Endothelial cell of umbilical vein (primary cell): ENCODE data around the gene TDP1. TPM values are rescaled to one million over a fixed set of nuclear protein-coding genes. Genes with fewer than 3 reads are reported as not detected.

Experiments used
- BruUV-seq: library from RNA; stranded (reverse); fragments of 400-500 nt; replicated peaks from 2 replicates; lab custom pipeline; 2021; lab: Mats Ljungman, UMichigan
- CTCF ChIA-PET: fragments of 300-600, 350-600 bp; sonication (Branson Sonifier 250); formaldehyde crosslinking; loops from one replicate; lab custom pipeline; 2021; ENCODE audit warnings: antibody characterized with exemption, inconsistent platforms; lab: Charles Lee
- POLR2A ChIA-PET: fragments of 300-600, 350-600 bp; sonication (Branson Sonifier 250); formaldehyde crosslinking; loops from one replicate; lab custom pipeline; 2021; ENCODE audit warnings: antibody characterized with exemption, inconsistent platforms; lab: Charles Lee
- DNase-seq: peaks from one replicate; pipeline ENCODE4 v3.0.0-alpha.2; 2011; ENCODE audit warnings: low read depth, low spot score
- FAIRE-seq: peaks from 2 replicates; lab custom pipeline; 2011; peaks lifted over from hg19 to GRCh38; lab: Jason Lieb, UNC
- H2AFZ ChIP-seq: 2 replicates; pipeline ENCODE4 v1.6.0; 2012; ENCODE audit warnings: low read depth, low read length, control low read depth, inconsistent platforms
- H3K27ac ChIP-seq: 2 replicates; pipeline ENCODE4 v1.5.1; 2011; ENCODE audit warnings: low read depth, mild to moderate bottlenecking, control low read depth, low read length, moderate library complexity; ENCODE audit not compliant: insufficient read depth
- H3K27me3 ChIP-seq, 2 experiments: 2 replicates each; pipeline versions ENCODE4 v1.6.0 to v1.6.1; 2011; ENCODE audit warnings: low read length in 2 of 2, mixed read lengths in 1 of 2; ENCODE audit not compliant: control insufficient read depth in 2 of 2, insufficient read depth in 2 of 2
- H3K36me3 ChIP-seq, 2 experiments: 2 replicates in 1 of 2; 3 replicates in 1 of 2; pipeline ENCODE4 v1.5.1; 2011; ENCODE audit warnings: low read length in 2 of 2, mild to moderate bottlenecking in 1 of 2, moderate library complexity in 1 of 2; ENCODE audit not compliant: control insufficient read depth in 2 of 2, insufficient read depth in 2 of 2; ENCODE audit errors: extremely low read depth in 1 of 2
- H3K4me1 ChIP-seq: 3 replicates; pipeline ENCODE4 v1.5.1; 2011; ENCODE audit warnings: mild to moderate bottlenecking, low read length; ENCODE audit not compliant: control insufficient read depth, insufficient read depth; ENCODE audit errors: extremely low read depth
- H3K4me2 ChIP-seq: 2 replicates; pipeline ENCODE4 v1.6.1; 2011; ENCODE audit warnings: low read length, control low read depth, mixed read lengths; ENCODE audit not compliant: insufficient read depth
- H3K4me3 ChIP-seq, 3 experiments: fragments of 200-600 bp in 1 of 3; sonication (generic), shearing (Covaris generic) in 1 of 3; replicated peaks in 1 of 3; 2 replicates each; pipeline ENCODE4 v1.5.1; 2011 to 2016; ENCODE audit warnings: control low read depth in 3 of 3, low read length in 3 of 3, mild to moderate bottlenecking in 2 of 3, inconsistent platforms in 1 of 3, low read depth in 1 of 3, moderate library complexity in 1 of 3; ENCODE audit not compliant: insufficient read depth in 1 of 3
- H3K79me2 ChIP-seq: 2 replicates; pipeline ENCODE4 v1.6.0; 2012; ENCODE audit warnings: low read length, inconsistent platforms; ENCODE audit not compliant: control insufficient read depth, insufficient read depth
- H3K9ac ChIP-seq: replicated peaks from 2 replicates; pipeline ENCODE3; 2011; ENCODE audit warnings: low read length, control low read depth; ENCODE audit not compliant: insufficient read depth; ENCODE audit errors: extremely low read depth
- H3K9me1 ChIP-seq: replicated peaks from 3 replicates; pipeline ENCODE4 v1.6.0; 2011; ENCODE audit warnings: mild to moderate bottlenecking, low read length; ENCODE audit not compliant: control insufficient read depth, insufficient read depth; ENCODE audit errors: extremely low read depth
- H3K9me3 ChIP-seq: replicated peaks from 2 replicates; pipeline ENCODE4 v1.5.1; 2012; ENCODE audit warnings: low read length, inconsistent platforms; ENCODE audit not compliant: control insufficient read depth, insufficient read depth
- H4K20me1 ChIP-seq: replicated peaks from 2 replicates; pipeline ENCODE3; 2011; ENCODE audit warnings: mild to moderate bottlenecking, low read length; ENCODE audit not compliant: control insufficient read depth, insufficient read depth; ENCODE audit errors: extremely low read depth
- EZH2 ChIP-seq: IDR thresholded peaks from 2 replicates; pipeline ENCODE4 v1.6.1; 2012; ENCODE audit warnings: borderline replicate concordance, low read depth, mild to moderate bottlenecking, moderate library complexity, low read length, inconsistent platforms; ENCODE audit not compliant: severe bottlenecking
- FOS ChIP-seq: IDR thresholded peaks from 2 replicates; pipeline ENCODE4 v1.6.1; 2011; ENCODE audit warnings: mild to moderate bottlenecking, low read length, moderate library complexity, borderline replicate concordance; ENCODE audit not compliant: insufficient read depth
- GATA2 ChIP-seq: IDR thresholded peaks from 2 replicates; pipeline ENCODE4 v1.7.0; 2011; ENCODE audit warnings: low read depth, mild to moderate bottlenecking, moderate library complexity, mixed read lengths, low read length; ENCODE audit not compliant: insufficient read length, insufficient read depth
- JUN ChIP-seq: IDR thresholded peaks from 2 replicates; pipeline ENCODE4 v1.6.1; 2011; ENCODE audit warnings: borderline replicate concordance, low read depth; ENCODE audit not compliant: insufficient read length, insufficient read depth
- MYC ChIP-seq: IDR thresholded peaks from one replicate; pipeline ENCODE4 v1.6.1; 2011; ENCODE audit warnings: mild to moderate bottlenecking, low read depth, low read length
- POLR2A ChIP-seq: IDR thresholded peaks from 2 replicates; pipeline ENCODE4 v1.6.1; 2012; ENCODE audit warnings: low read depth, mild to moderate bottlenecking, control low read depth, low read length
- POLR2AphosphoS5 ChIP-seq: IDR thresholded peaks from 2 replicates; pipeline ENCODE4 v1.6.1; 2012; ENCODE audit warnings: low read depth, mild to moderate bottlenecking, control low read depth, low read length, moderate library complexity; ENCODE audit not compliant: insufficient read depth
- dilution Hi-C: fragments of 300-500 bp; cut with MboI; formaldehyde crosslinking; loops from one replicate; pipeline ENCODE4 v1.15.0; 2019; ENCODE audit warnings: low sequenced_read_pairs; ENCODE audit not compliant: extremely low pct_ligation_motif_present
- intact Hi-C: fragments of 100-400 bp; cut with micrococcal nuclease; formaldehyde crosslinking; loops from one replicate; pipeline ENCODE4 v1.10.0; 2022
- polyA plus RNA-seq, 4 experiments: library from polyadenylated mRNA; depleted of rRNA in 3 of 4; stranded (reverse) in 3 of 4; unstranded in 1 of 4; fragments of >200 nt; gene quantifications; 2 replicates each; pipeline versions ENCODE4 v1.2.1 to v1.2.3, GENCODE V29; 2011 to 2012; ENCODE audit warnings: missing spikeins in 1 of 4
- total RNA-seq: library from RNA; stranded (reverse); gene quantifications from 2 replicates; pipeline ENCODE4 v1.2.3, GENCODE V29; 2021
- TF ChIP-seq, protein P1 (sequence below), 2 donors: IDR thresholded peaks; 1 replicate in 1 of 2; 2 replicates in 1 of 2; pipeline ENCODE4 v1.5.1; 2011; ENCODE audit warnings: low read length in 2 of 2, mild to moderate bottlenecking in 2 of 2, moderate library complexity in 2 of 2, control low read depth in 1 of 2, inconsistent platforms in 1 of 2, low read depth in 1 of 2; ENCODE audit not compliant: insufficient read depth in 1 of 2; ENCODE audit errors: extremely low read depth in 1 of 2
- TF ChIP-seq, protein P2 (sequence below): IDR thresholded peaks from 2 replicates; pipeline ENCODE4 v1.6.1; 2011; ENCODE audit not compliant: insufficient read depth, insufficient read length

Gene TDP1
- total and polyA plus RNA-seq, 2 donors (not counting 3 experiments of a cell fraction or from before 2014, with no cell fraction given): 14.1 to 30.5 TPM

DNA sequence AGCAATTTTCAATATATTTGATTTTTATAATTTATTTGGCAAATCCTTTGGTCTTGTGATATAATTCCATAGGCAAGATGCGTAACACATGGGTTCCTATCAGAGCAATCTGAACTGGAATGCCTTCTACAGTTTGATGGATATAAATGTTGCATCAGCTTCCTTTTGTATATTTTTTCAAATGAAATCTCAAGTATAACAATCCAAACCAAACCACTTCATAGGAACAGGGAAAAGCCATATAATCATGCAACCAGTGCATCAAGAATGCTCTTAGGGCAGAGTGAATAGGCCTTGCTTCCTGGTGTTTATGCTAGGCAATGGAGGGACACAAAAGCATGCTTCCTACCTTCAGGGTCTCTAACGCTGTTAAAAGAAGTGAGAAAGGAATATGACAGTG is 35.7 kb upstream of the TDP1 start:
- FAIRE-seq (no peak), DNase-seq (no peak)
- H3K36me3 ChIP-seq: no peaks in the 10 kb centered on the region
- H3K4me2 ChIP-seq: no peak overlapping the region
- H3K9me3 ChIP-seq: no peaks in the 10 kb centered on the region
- H2AFZ ChIP-seq: no peak overlapping the region
- H3K27ac ChIP-seq: no peak overlapping the region
- intact Hi-C loops (no loop called here), dilution Hi-C loops (no loop called here)
- no TSS peak for BruUV-seq
- no peak overlapping the region for H3K9ac ChIP-seq
- H3K79me2 ChIP-seq: no peaks in the 10 kb centered on the region
- no peaks in the 10 kb centered on the region for H3K9me1 ChIP-seq
- no peaks in the 10 kb centered on the region for H4K20me1 ChIP-seq
- peaks cover 6% of the 10 kb centered on the region for H3K4me1 ChIP-seq
- H3K27me3 ChIP-seq: no peaks in the 10 kb centered on the region
- POLR2A ChIA-PET: no interaction called here
- CTCF ChIA-PET: interaction anchor here (0.9 to 3.0 kb wide), 3 partner anchors 10 to 893 kb away, joined by 3 to 6 read pairs (median 5); no protein-coding TSS in a partner anchor
- no peak overlapping the region for H3K4me3 ChIP-seq
- TF ChIP-seq, protein P1, sequence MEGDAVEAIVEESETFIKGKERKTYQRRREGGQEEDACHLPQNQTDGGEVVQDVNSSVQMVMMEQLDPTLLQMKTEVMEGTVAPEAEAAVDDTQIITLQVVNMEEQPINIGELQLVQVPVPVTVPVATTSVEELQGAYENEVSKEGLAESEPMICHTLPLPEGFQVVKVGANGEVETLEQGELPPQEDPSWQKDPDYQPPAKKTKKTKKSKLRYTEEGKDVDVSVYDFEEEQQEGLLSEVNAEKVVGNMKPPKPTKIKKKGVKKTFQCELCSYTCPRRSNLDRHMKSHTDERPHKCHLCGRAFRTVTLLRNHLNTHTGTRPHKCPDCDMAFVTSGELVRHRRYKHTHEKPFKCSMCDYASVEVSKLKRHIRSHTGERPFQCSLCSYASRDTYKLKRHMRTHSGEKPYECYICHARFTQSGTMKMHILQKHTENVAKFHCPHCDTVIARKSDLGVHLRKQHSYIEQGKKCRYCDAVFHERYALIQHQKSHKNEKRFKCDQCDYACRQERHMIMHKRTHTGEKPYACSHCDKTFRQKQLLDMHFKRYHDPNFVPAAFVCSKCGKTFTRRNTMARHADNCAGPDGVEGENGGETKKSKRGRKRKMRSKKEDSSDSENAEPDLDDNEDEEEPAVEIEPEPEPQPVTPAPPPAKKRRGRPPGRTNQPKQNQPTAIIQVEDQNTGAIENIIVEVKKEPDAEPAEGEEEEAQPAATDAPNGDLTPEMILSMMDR (IDR thresholded peaks at IDR 0.05; ENCODE audit: extremely low read depth in 1 of 2, insufficient read depth in 1 of 2, low read depth in 1 of 2, low read length in 2 of 2): no peak
- TF ChIP-seq MYC (no peak), EZH2 (no peak), GATA2 (no peak), JUN (no peak), FOS (no peak), POLR2A (no peak), POLR2AphosphoS5 (no peak)
- TF ChIP-seq, protein P2, sequence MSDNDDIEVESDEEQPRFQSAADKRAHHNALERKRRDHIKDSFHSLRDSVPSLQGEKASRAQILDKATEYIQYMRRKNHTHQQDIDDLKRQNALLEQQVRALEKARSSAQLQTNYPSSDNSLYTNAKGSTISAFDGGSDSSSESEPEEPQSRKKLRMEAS: no peak
